Loucy (cell line): ENCODE results near the gene SNX13.

Source experiments
- H2AFZ ChIP-seq: fragments of 200-600 bp; sonication (generic); 2 replicates; pipeline ENCODE4 v1.6.0; 2016; ENCODE audit warnings: antibody characterized with exemption, mild to moderate bottlenecking, low read length, moderate library complexity
- H3F3A ChIP-seq: fragments of 200-600 bp; 2 replicates; pipeline ENCODE4 v1.6.0; 2016; ENCODE audit warnings: antibody characterized with exemption, low read depth, mild to moderate bottlenecking
- H3K27me3 ChIP-seq: fragments of 200-600 bp; sonication (generic); 2 replicates; pipeline ENCODE4 v1.6.1; 2014; ENCODE audit warnings: low read length, mild to moderate bottlenecking; ENCODE audit not compliant: insufficient read depth, poor library complexity, severe bottlenecking
- H3K36me3 ChIP-seq: fragments of 200-600 bp; sonication (generic); 2 replicates; pipeline ENCODE4 v1.6.1; 2016; ENCODE audit warnings: low read length; ENCODE audit not compliant: insufficient read depth
- H3K4me1 ChIP-seq: fragments of 200-600 bp; sonication (generic); 2 replicates; pipeline ENCODE4 v1.5.1; 2014; ENCODE audit warnings: low read length, mild to moderate bottlenecking; ENCODE audit not compliant: insufficient read depth, poor library complexity, severe bottlenecking
- H3K4me2 ChIP-seq: fragments of 200-600 bp; sonication (generic); 2 replicates; pipeline ENCODE4 v1.6.0; 2014; ENCODE audit warnings: antibody characterized with exemption, low read length, low read depth, mild to moderate bottlenecking; ENCODE audit not compliant: poor library complexity, severe bottlenecking
- H3K4me3 ChIP-seq: fragments of 200-600 bp; sonication (generic); 2 replicates; pipeline ENCODE4 v1.5.1; 2014; ENCODE audit warnings: low read length, mild to moderate bottlenecking, mixed read lengths; ENCODE audit not compliant: poor library complexity, severe bottlenecking
- H3K79me2 ChIP-seq: fragments of 200-600 bp; sonication (generic); 2 replicates; pipeline ENCODE4 v1.6.1; 2014; ENCODE audit warnings: low read length; ENCODE audit not compliant: insufficient read depth
- H3K9ac ChIP-seq: fragments of 200-600 bp; sonication (generic); 2 replicates; pipeline ENCODE4 v1.6.0; 2014; ENCODE audit warnings: mild to moderate bottlenecking, low read depth, low read length, moderate library complexity; ENCODE audit not compliant: poor library complexity, severe bottlenecking
- H3K9me2 ChIP-seq: fragments of 200-600 bp; sonication (generic); replicated peaks from 2 replicates; pipeline ENCODE4 v1.6.1; 2016; ENCODE audit warnings: low read depth, low read length, mixed read lengths
- H3K9me3 ChIP-seq: fragments of 200-600 bp; sonication (generic); 2 replicates; pipeline ENCODE4 v1.6.1; 2014; ENCODE audit warnings: mild to moderate bottlenecking, antibody characterized with exemption, low read length, low read depth; ENCODE audit not compliant: insufficient read depth
- H4K20me1 ChIP-seq: fragments of 200-600 bp; sonication (generic); 2 replicates; pipeline ENCODE4 v1.6.0; 2014; ENCODE audit warnings: antibody characterized with exemption, low read length, mild to moderate bottlenecking; ENCODE audit not compliant: insufficient read depth, poor library complexity, severe bottlenecking
- EZH2phosphoT487 ChIP-seq: fragments of 200-600 bp; IDR thresholded peaks from 2 replicates; pipeline ENCODE4 v1.6.1; 2018; ENCODE audit warnings: antibody characterized with exemption, mild to moderate bottlenecking, moderate library complexity, borderline replicate concordance
- TF ChIP-seq, protein P1 (sequence below): fragments of 200-600 bp; sonication (generic); conservative IDR thresholded peaks from 2 replicates; pipeline ENCODE4 v1.5.1; 2014; ENCODE audit warnings: mild to moderate bottlenecking, antibody characterized with exemption, low read length

The SNX13 gene

DNA sequence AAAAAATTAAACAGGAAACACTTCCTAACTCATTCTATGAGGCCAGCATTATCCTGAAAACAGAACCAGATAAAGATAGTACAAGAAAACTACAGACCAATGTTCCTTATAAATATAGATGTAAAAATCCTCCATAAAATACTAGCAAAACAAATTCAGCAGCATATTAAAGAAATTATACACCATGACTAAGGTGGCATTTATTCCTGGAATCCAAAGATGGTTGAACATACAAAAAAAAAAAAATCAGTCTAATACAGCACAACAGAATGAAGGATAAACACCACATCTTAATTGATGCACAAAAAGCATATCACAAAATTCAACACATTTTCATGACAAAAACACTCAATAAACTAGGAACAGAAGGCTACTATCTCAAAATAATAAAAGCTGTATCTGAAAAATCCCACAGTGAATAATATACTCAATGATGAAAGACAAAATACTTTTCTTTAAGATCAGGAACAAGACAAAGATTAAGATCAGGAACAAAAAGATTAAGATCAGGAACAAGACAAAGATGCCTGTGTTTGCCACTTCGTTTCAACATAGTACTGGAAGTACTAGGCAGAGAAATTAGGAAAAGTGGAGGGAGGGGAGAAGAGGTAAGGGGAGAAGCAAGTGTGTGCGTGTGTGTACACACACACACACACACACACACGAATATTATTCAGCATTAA lies 95.6 kb downstream of the SNX13 start:
- peaks cover 16% of the 10 kb centered on the region for H3K4me1 ChIP-seq
- no peak for TF ChIP-seq EZH2phosphoT487
- TF ChIP-seq, protein P1, sequence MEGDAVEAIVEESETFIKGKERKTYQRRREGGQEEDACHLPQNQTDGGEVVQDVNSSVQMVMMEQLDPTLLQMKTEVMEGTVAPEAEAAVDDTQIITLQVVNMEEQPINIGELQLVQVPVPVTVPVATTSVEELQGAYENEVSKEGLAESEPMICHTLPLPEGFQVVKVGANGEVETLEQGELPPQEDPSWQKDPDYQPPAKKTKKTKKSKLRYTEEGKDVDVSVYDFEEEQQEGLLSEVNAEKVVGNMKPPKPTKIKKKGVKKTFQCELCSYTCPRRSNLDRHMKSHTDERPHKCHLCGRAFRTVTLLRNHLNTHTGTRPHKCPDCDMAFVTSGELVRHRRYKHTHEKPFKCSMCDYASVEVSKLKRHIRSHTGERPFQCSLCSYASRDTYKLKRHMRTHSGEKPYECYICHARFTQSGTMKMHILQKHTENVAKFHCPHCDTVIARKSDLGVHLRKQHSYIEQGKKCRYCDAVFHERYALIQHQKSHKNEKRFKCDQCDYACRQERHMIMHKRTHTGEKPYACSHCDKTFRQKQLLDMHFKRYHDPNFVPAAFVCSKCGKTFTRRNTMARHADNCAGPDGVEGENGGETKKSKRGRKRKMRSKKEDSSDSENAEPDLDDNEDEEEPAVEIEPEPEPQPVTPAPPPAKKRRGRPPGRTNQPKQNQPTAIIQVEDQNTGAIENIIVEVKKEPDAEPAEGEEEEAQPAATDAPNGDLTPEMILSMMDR = no peak

DNA sequence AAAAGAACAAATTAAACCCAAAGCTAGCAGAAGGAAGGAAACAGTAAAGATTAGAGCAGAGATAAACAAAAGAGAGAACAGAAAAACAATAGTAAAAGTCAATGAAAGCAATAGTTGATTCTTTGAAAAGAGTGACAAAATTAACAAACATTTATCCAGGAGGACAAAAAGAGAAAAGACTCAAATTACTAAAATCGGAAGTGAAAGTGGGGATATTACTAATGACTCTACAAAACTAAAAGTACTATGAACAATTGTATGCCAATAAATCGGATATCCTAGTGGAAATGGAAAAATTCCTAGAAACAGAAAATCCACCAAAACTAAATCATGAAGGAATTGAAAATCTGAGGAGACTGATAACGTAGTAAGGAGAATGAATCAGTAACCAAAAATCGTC lies 96.3 kb downstream of the SNX13 start:
- Histone ChIP-seq H3K79me2 (no peaks in the 10 kb centered on the region), H3K9ac (no peak overlapping the region), H2AFZ (no peak overlapping the region), H3K27me3 (no peaks in the 10 kb centered on the region), H3K4me3 (peak overlapping the region; percentile 6), H3K36me3 (peaks cover 38% of the 10 kb centered on the region), H3K4me1 (peaks cover 16% of the 10 kb centered on the region), H3K9me2 (no peaks in the 10 kb centered on the region), H3K4me2 (peak overlapping the region; percentile 53), H4K20me1 (no peaks in the 10 kb centered on the region), H3K9me3 (peaks cover 9% of the 10 kb centered on the region; the same call in 1 of the 2 replicates), H3F3A (no peaks in the 10 kb centered on the region)
- TF ChIP-seq, protein P1 = no peak
- TF ChIP-seq EZH2phosphoT487 = no peak

More for the DNA sequence above, 95.6 kb downstream of the SNX13 start:
- Histone ChIP-seq H3K36me3 (peaks cover 35% of the 10 kb centered on the region), H3K4me3 (no peak overlapping the region), H4K20me1 (no peaks in the 10 kb centered on the region), H3K9me2 (no peaks in the 10 kb centered on the region), H2AFZ (no peak overlapping the region), H3K9me3 (peaks cover 9% of the 10 kb centered on the region; the same call in 1 of the 2 replicates), H3F3A (no peaks in the 10 kb centered on the region), H3K27me3 (no peaks in the 10 kb centered on the region), H3K79me2 (no peaks in the 10 kb centered on the region), H3K4me2 (no peak overlapping the region), H3K9ac (no peak overlapping the region)

DNA sequence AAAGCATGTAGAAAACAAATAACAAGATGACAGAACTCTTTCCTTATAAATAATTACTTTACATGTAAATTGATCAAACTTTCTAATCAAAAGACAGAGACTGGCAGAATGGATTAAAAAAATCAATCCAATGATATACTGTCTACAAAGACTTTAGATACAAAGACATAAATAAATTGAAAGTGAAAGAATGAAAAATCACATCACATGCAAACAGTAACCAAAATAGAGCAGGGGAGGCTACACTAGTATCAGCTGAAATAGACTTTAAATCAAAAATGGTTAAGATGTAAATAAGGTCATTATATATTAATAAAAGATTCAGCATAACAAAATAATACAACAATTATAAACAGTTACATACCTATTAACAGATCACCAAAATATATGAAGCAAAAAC lies 97.3 kb downstream of the SNX13 start:
- Histone ChIP-seq H3K9me3 (peaks cover 9% of the 10 kb centered on the region; the same call in 1 of the 2 replicates), H3F3A (no peaks in the 10 kb centered on the region), H2AFZ (no peak overlapping the region), H4K20me1 (no peaks in the 10 kb centered on the region), H3K4me2 (peak overlapping the region; percentile 53), H3K9ac (no peak overlapping the region), H3K4me3 (peak overlapping the region; percentile 6), H3K27me3 (no peaks in the 10 kb centered on the region), H3K79me2 (no peaks in the 10 kb centered on the region), H3K9me2 (no peaks in the 10 kb centered on the region), H3K4me1 (peaks cover 16% of the 10 kb centered on the region), H3K36me3 (peaks cover 42% of the 10 kb centered on the region)
- TF ChIP-seq EZH2phosphoT487 = no peak
- TF ChIP-seq, protein P1 = no peak
